Heart right ventricle (tissue), 16 donors: ENCODE results near the gene CCDC102A. TPM values are rescaled to one million over a fixed set of nuclear protein-coding genes. Genes with fewer than 3 reads are reported as not detected.

Experiments used
- ATAC-seq, 8 donors: fragments of 200-7000 bp; cut with Tn5 transposase; one replicate each; pipeline ENCODE4 v1.9.1; 2020; ENCODE audit warnings: mild to moderate bottlenecking in 8 of 8, moderate library complexity in 8 of 8, moderate number of reproducible peaks in 1 of 8
- DNase-seq, 2 donors: peaks; one replicate each; pipeline ENCODE4 v3.0.0-alpha.2; 2020
- H3K27ac ChIP-seq, 10 donors: fragments of 200-600 bp; sonication (generic) in 2 of 10; one replicate each; pipeline versions ENCODE4 v1.5.0 to v1.8.0; 2020 to 2022; ENCODE audit warnings: mild to moderate bottlenecking in 3 of 10
- H3K27me3 ChIP-seq, 7 donors: fragments of 200-600 bp; one replicate each; pipeline ENCODE4 v1.8.0; 2021 to 2022; ENCODE audit warnings: mild to moderate bottlenecking in 2 of 7
- H3K36me3 ChIP-seq, 9 donors: fragments of 200-600 bp; sonication (generic) in 1 of 9; one replicate each; pipeline versions ENCODE4 v1.5.0 to v1.8.0; 2020 to 2022; ENCODE audit warnings: mild to moderate bottlenecking in 2 of 9
- H3K4me1 ChIP-seq, 9 donors: fragments of 200-600 bp; sonication (generic) in 1 of 9; one replicate each; pipeline versions ENCODE4 v1.5.0 to v1.8.0; 2020 to 2022; ENCODE audit warnings: mild to moderate bottlenecking in 4 of 9
- H3K4me3 ChIP-seq, 10 donors: fragments of 200-600 bp; sonication (generic) in 2 of 10; one replicate each; pipeline versions ENCODE4 v1.5.0 to v1.8.0; 2020 to 2022; ENCODE audit warnings: mild to moderate bottlenecking in 7 of 10, moderate library complexity in 2 of 10
- H3K9me3 ChIP-seq, 11 donors: fragments of 200-600 bp in 10 of 11; sonication (generic) in 2 of 11; one replicate each; pipeline versions ENCODE4 v1.5.0 to v1.8.0; 2013 to 2022; ENCODE audit warnings: mild to moderate bottlenecking in 2 of 11, control low read depth in 1 of 11, moderate library complexity in 1 of 11
- CTCF ChIP-seq, 9 donors: fragments of 200-600 bp; sonication (generic) in 2 of 9; IDR thresholded peaks; one replicate each; pipeline versions ENCODE4 v1.5.0 to v1.8.0; 2021 to 2022; ENCODE audit warnings: antibody characterized with exemption in 9 of 9, mild to moderate bottlenecking in 5 of 9, moderate library complexity in 1 of 9
- WGBS, 2 donors: extraction: QIAGEN DNeasy Blood & Tissue Kit; methylation state at CpG; one replicate each; pipeline ENCODE4 v1.1.7; 2013; ENCODE audit warnings: inconsistent platforms in 1 of 2; 5-methylcytosine and 5-hydroxymethylcytosine counted together
- intact Hi-C, 10 donors: fragments of 100-400 bp; cut with DNase I; formaldehyde crosslinking; loops; one replicate each; pipeline versions ENCODE4 v1.11.1 to v1.14.2; 2022
- polyA plus RNA-seq, 2 donors: library from polyadenylated mRNA; stranded (reverse); fragments of 200-250 nt; gene quantifications; one replicate each; pipeline ENCODE4 v1.2.3, GENCODE V29; 2013
- total RNA-seq, 10 donors: library from RNA; stranded (reverse); fragmentation: NEBNext Ultra II Directional in 3 of 10; extraction: Animal tissue kit (Norgen Biotek cat#: 25700) in 3 of 10; gene quantifications; one replicate each; pipeline versions ENCODE4 v1.2.1 to v1.2.4, GENCODE V29; 2021 to 2023
- donor health status: Arrhythmogenic right ventricular cardiomyopathy.
- donor health status: ischemic (EF 13 %, LVEDD 7.1; RV severe dilation, severe dysfunction).
- donor health status: healthy with polysubstance abuse.
- donor health status: DM: no; HTN: yes; CAD: no.
- donor health status: DM: no; HTN: no; CAD: no.
- donor health status: ischemic (EF 25% LVEDD 6.9; RV normal size, moderate dysfunction).
- donor health status: ischemic (EF 25% LVEDD 5.7; RV mildly dilated, moderate dysfunction).
- donor health status: healthy.
- donor health status: DM: yes; HTN: yes; CAD: no.
- donor health status: Ischemic cardiomyopathy.
- donor health status: ischemic (EF 35%, LVEDD 5.7; RV mildly dilated, moderate dysfunction).
- donor health status: nonischemic (EF 11% LVEDD 7.7; RV severe dilation, severe dysfunction).
- donor health status: DM: yes; HTN: yes; CAD: no.
- donor health status: PGD.
- donor health status: ischemic (EF 29% LVEDD 5.4; RV normal size, mild dysfunction).
- donor health status: nonischemic (EF 23%, LVEDD 6.1; RV moderate dilation, normal function).

Gene CCDC102A
- total and polyA plus RNA-seq, 12 donors: 3.1 to 10.2 (median 5.1) TPM

GRCh38 chr16:57522960-57523359, 13.4 kb downstream of the CCDC102A start:
- no peak for DNase-seq
- TF ChIP-seq CTCF (IDR thresholded peaks at IDR 0.05): no peak
- intact Hi-C loops: loop anchor here in 3 of 10 donors (5.0 kb wide), 1 partner anchor 221 kb away; no protein-coding TSS in a partner anchor
- Histone ChIP-seq H3K27me3 (no peaks in the 10 kb centered on the region), H3K36me3 (peaks cover 0 to 56% (median 4%) of the 10 kb centered on the region in 9 donors), H3K4me1 (peaks cover 0 to 21% (median 0%) of the 10 kb centered on the region in 9 donors), H3K27ac (no peak overlapping the region), H3K9me3 (no peaks in the 10 kb centered on the region), H3K4me3 (no peak overlapping the region)
- no peak for ATAC-seq
- 93 to 94% methylated on average over 8 of the region's 8 CpGs for WGBS, 2 donors

- Histone ChIP-seq H3K27ac (no peak overlapping the region), H3K27me3 (no peaks in the 10 kb centered on the region), H3K9me3 (no peaks in the 10 kb centered on the region), H3K4me3 (no peak overlapping the region), H3K36me3 (peaks cover 0 to 60% (median 9%) of the 10 kb centered on the region in 9 donors), H3K4me1 (peaks cover 0 to 19% (median 5%) of the 10 kb centered on the region in 9 donors)
- peak; percentile 93 to 99 (median 98) for TF ChIP-seq CTCF (IDR thresholded peaks at IDR 0.05)
- intact Hi-C loops: loop anchor here (1.0 to 10.0 kb wide), 15 partner anchors 43 to 220 kb away; partner anchors contain the start of gene POLR2C (in 3 of the 10)
- ATAC-seq: peak; percentile 65 to 89 (median 80)
- peak; percentile 79 to 85 for DNase-seq
- 34 to 37% methylated on average over 10 of the region's 10 CpGs for WGBS, 2 donors
Measured at GRCh38 chr16:57519796-57520360, 16.5 kb downstream of the CCDC102A start.

GRCh38 chr16:57518922-57519321, 17.4 kb downstream of the CCDC102A start:
- Histone ChIP-seq H3K4me3 (no peak overlapping the region), H3K9me3 (no peaks in the 10 kb centered on the region), H3K27ac (no peak overlapping the region), H3K27me3 (no peaks in the 10 kb centered on the region), H3K36me3 (peaks cover 0 to 63% (median 9%) of the 10 kb centered on the region in 9 donors), H3K4me1 (peaks cover 0 to 20% (median 11%) of the 10 kb centered on the region in 9 donors)
- no peak for TF ChIP-seq CTCF (IDR thresholded peaks at IDR 0.05)
- ATAC-seq: no peak
- DNase-seq: no peak
- WGBS, 2 donors: 90% methylated on average over 6 of the region's 6 CpGs
- intact Hi-C loops: loop anchor here (1.0 to 10.0 kb wide), 14 partner anchors 42 to 219 kb away; partner anchors contain the start of gene POLR2C (in 3 of the 10)

- ATAC-seq (no peak), DNase-seq (no peak)
- no peaks in the 10 kb centered on the region for H3K27me3 ChIP-seq
- WGBS, 2 donors: 93 to 94% methylated on average over 13 of the region's 13 CpGs
- H3K27ac ChIP-seq: no peak overlapping the region
- H3K4me1 ChIP-seq: peaks cover 0 to 20% (median 11%) of the 10 kb centered on the region in 9 donors
- no peak for TF ChIP-seq CTCF (IDR thresholded peaks at IDR 0.05)
- intact Hi-C loops: loop anchor here (2.0 to 10.0 kb wide), 12 partner anchors 41 to 216 kb away; partner anchors contain the start of gene POLR2C (in 3 of the 10)
- no peak overlapping the region for H3K4me3 ChIP-seq
- peaks cover 0 to 63% (median 9%) of the 10 kb centered on the region in 9 donors for H3K36me3 ChIP-seq
- H3K9me3 ChIP-seq: no peaks in the 10 kb centered on the region
Measured at GRCh38 chr16:57518520-57518919, 17.9 kb downstream of the CCDC102A start.
